GM12801 (cell line): ENCODE measurements around the gene LHFPL6.

ENCODE experiments used
- CTCF ChIP-seq: IDR thresholded peaks from one replicate; pipeline ENCODE4 v1.5.1; 2011; ENCODE audit warnings: control low read depth; ENCODE audit not compliant: insufficient read length; ENCODE audit errors: extremely low read depth

The LHFPL6 gene

GRCh38 chr13:39510316-39510695 lies 92.7 kb downstream of the LHFPL6 start:
- TF ChIP-seq CTCF = no peak

DNA sequence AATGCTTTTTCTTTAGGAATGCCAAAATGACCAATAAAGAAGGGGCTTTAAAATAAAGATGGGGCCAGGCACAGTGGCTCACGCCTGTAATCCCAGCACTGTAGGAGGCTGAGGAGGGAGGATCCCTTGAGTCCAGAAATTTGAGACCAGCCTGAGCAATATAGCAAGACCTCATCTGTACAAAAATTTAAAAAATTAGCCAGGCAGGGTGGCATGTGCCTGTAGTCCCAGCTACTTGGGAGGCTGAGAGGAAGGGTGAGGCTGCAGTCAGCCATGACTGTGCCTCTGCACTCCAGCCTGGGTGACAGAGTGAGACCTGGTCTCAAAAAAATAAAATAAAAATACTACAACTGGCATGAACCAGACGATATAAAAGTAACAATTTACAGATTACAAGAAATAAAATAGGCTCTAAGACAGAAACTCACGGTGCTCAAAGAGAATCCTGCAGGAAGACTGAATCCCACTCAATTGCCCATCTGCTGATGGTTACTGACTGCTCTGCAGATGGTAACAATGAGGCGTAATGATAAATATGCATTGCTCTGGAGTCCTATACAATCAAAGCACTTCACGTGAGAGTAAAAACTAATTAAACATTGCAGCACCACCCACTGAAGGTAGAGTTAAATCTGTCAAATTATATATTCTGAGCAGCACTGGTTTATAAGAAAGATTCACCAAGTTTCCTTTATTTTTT lies 93.2 kb downstream of the LHFPL6 start:
- no peak for TF ChIP-seq CTCF

- no peak for TF ChIP-seq CTCF
Observed at GRCh38 chr13:39506559-39507390, 96.2 kb downstream of the LHFPL6 start.

GRCh38 chr13:39505151-39505550 lies 97.8 kb downstream of the LHFPL6 start:
- no peak for TF ChIP-seq CTCF

DNA sequence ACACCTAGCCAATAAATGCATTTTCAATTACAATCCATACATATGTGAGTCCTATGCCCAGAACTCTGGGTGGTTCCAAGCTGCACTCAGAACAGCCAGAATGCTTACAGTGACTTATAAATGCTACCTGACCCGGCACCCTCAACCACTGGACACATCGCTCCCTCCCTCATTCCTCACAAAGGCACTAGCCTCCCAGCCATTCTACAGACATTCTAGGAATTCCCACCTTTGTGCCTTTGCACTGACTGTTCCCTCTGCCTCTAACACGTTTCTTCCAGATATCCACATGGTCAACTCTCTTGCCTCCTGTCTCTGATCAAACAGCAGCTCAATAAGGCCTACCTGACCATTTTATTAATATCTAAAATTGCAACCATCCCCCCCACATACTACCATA lies 99.9 kb downstream of the LHFPL6 start:
- no peak for TF ChIP-seq CTCF

DNA sequence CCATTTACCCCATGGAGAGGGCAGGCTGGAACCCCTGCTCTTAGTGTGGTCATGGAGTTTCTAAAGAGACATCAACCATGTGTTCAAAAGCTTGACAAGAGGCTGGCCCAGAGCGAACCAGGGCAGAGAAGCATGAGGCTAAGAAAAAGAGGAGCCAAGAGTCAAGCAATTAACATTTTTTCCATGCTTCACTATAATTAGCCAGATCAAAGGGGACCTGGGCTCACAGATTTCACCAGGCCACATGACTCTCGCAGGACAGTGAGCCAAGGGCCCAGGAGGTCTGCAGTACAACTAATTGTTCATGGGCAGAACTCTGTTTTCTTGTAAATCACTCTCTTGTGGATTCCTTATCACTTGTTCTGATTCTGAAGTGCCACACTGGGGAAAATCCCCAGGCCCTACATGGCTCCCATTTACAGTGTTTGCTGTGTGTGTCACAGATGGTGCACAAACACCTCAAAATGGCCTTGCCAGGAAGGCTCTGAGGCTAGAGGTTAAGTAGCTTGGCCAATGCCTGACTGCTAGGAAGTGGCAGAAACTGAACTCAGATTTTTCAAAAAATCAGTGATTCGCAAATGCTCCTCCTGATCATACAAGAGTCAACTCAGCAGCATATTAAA lies 101.2 kb downstream of the LHFPL6 start:
- no peak for TF ChIP-seq CTCF

- TF ChIP-seq CTCF = no peak
Observed at GRCh38 chr13:39499604-39500003, 103.4 kb downstream of the LHFPL6 start.
